HG03432 (cell line): ENCODE results near the gene NOM1.

ENCODE experiments used
- ATAC-seq: cut with Tn5 transposase; IDR thresholded peaks from one replicate; pipeline ENCODE4 v1.9.1; 2021; ENCODE audit warnings: mild to moderate bottlenecking, moderate library complexity; ENCODE audit not compliant: unreplicated experiment

The NOM1 gene

DNA sequence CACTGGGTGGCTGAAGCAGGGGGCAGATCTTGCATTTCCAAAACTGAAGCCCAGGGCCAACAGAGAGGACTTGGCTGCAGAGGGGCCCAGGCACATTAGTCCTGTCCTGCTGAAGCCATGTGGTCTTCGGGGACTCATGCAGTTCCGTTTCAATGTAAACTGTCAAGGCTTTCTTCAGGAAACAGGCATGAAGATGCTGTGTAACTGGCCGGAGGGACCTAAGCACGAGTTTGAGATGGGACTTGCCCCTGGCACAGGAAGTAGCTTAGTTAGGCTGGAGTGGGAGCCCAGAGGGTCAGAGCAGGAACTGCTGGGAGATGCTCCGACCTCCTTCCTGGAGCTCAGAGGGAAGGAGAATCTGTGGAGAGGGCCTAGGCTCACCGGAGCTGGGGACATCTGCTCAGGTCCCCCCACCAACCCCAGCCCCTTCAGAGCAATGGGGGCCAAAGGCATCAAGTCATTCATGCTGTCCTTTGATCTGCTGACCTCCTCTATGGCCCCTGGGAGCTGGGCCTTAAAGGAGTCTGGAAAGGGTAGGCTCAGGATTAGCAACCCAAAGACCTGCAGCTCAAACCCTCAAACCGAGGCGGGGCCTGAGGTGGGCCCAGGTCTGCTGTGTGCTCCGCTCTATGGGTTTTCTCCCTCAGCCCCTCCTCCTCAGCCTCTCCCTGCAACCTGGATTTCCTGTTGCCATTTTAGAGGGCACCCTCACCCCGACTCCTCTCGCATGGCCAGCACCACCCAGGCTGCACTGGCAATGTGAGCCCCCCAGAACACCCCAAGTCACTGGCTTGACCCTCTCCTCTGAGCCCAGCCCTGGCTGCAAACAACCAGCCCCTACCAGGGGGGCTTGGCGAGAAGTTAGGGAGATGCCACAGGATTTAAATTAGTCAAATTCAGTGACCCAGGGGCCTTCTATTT is 65.4 kb downstream of the NOM1 start:
- ATAC-seq = no peak

DNA sequence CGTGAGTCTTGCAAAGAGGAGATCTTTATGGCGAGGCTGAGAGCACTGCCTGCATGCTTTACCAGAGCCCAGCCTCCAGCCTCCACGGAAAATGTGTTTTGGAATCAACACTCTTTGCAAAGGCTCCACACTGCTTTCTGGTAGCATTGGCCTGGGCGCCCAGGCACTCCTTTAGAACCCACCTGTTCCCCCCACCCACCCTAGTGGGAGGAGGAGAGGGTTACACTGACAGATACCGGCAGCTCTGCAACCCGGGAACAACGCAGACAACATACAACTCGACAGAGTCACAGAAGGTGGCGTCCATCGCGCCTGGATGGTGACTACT is 66.5 kb downstream of the NOM1 start:
- ATAC-seq = peak; percentile 9

DNA sequence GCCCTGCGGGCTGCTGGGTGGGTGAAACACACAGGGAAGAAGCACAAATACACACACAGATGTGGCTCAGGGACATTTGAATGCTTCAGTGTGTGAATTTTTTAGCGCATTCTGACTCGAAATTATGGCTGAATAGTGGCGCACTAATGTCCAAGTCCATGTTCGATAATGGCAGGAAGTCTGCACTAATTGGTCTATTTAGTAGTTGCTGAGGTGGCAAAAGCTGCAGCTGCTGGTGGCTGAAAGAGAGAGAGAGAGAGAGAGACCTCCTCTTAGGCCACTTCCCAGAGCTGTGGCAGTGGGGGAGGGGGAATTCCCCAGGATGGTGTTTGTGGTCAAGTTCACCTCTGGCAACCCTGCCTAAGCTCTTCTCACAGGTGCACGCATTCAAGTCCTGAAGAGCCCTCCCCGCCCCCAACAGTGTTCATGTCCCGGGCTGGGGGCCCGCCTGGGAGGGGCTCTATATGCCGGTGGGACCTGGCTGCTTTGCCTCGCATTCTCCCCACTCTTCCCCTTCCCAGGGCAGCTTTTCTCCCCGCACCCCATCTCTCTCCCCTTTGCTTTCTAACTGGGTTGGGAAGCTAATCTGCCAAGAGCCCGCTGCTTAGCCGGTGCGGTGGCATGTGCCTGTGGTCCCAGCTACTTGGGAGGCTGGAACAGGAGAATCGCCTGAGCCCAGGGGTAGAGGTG is 67.0 kb downstream of the NOM1 start:
- peak; percentile 70 for ATAC-seq

DNA sequence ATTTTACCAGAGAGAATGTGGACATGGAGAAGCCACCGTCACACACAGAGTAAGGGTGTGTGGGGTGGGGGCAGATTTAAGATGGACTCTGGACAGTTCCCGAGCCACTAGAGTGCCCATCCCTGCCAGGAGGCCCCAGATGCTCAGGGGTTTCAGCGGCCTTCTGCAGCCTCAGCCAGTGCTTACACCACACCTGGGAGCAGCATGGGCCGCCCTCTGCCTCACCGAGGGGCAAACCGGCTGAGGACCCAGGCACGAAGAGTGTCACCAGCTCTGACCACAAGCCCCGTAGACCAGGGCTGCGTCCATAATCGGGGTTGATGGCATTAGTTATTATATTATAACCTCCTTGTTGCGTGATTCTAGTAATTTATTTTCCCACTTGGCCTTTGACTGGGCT is 67.6 kb downstream of the NOM1 start:
- ATAC-seq = no peak

DNA sequence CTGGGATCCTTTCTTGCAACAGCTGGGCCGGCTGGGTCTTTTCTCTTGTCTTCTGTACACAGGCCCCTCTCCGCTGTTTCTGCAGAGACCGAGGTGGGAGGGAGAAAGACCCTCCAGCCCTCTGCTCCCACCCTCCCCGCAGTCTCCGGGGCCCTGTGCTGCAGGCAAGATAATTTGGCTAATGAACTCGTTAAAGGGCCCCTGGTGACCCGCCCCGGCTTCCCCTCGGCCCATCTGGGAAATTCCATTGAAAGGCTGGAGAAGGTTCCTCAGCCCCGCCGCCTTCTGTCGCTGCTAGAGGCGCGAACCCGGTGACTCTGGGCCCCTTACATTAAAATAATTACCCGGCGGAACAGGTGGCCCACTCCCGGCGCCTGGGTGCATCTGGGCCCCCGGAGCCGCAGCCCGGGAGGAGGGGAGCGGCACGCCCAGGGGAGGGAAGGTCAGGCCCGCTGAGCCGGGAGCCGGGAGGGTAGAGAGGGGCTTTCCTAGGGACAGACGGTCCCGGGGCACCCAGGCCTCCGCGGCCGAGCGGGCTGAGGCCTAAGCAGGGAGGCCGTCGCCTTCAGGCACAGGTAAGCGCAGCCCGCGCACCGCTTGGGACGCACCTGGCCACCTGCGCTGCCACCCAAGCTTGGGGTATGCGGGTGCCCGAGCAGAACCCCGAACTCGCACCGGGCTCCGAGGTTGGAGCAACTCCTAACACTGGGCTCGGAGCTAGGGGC is 68.3 kb downstream of the NOM1 start:
- ATAC-seq = no peak

DNA sequence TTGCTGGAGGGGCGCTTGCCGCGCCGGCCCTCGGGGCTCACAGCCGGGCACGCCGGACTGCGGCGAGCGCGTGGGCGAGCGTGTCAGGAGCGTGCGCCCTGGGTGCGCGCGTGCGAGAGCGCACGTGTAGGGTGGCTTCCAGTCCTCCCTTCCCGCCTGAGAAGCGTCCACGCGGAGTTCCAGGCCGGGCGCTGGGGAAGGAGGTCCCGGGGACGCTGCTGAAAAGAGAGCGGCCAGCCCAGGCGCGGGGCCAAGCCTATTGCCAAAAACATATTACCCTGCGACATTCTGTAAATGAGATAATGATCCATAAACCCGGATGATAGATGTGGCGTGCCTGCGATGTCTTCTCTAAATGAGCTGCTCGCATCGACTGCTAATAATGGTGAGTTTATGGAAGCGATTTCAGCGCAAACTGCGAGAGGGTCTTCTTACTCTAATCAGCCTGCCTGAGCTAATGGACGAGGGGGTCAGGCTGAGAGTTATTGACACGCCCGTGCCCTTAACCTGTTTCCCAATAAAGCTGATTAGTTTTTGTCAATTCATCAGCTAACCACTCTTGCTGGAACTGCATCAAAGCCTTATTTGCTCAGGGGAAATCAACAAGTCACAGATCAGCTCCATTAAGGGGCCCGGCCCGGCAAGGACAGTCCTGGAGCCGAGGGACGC is 69.0 kb downstream of the NOM1 start:
- ATAC-seq = no peak

DNA sequence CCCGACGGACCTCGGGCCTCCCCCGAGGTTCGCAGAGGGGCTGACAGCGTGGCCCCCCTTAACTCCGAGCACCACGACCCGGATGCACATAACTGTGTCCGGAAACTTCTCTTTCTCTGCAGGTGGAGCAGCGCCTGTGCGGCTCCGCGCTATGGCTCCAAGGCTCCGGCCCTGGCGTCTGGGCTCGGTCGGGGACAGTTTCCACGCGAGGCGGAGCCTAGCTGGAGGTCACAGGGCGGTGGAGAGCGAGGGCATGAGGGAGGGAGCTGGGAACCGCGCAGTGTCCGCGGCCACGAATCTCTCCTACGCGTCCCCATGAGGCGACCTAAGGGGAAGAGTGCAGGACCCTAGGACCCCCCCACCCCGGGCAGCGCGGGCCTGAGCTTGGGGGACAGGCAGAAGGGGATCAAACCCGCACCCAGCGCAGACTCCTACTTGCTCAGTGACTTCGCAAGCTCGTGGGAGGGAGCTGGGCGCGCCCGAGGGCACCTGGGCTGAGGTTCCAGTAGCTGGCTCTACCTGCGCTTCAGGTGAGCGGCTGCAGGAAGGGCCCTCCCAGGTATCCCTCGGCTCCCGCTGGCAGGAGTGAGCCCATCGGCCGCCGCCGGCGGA is 69.6 kb downstream of the NOM1 start:
- ATAC-seq = no peak

DNA sequence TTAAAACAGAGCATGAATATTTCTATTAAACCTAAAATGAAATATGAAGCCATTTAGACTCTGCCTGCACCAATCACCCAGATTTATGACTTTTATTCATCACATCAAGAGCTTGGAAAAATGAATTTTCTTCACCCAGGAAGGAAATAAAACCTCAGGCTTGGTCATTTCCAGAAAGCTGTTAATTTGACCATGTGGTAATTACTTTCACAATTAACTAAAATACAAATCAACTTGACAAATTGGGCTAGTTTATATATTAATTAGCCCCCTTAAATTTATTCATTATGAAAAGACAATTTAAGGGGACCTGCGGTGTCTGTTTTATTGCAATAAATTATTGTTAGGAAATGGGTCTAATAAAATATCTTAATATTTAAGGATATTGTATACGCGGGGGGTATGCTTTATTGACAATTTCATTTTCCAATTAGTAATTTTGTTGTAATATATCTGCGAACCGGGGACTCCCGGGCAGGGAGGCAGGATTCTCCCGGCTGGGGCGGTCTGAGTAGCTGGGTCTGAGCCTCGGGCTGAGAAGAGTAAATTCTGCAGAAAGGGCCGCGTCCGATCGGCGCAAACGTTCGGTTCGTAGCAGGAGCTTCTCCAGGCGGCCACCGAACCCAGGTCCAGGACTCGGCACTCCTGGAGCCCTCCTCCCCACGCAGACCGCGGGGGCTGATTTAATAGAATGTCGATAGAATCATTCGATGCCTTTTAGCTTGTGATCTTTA is 70.4 kb downstream of the NOM1 start:
- ATAC-seq = no peak

DNA sequence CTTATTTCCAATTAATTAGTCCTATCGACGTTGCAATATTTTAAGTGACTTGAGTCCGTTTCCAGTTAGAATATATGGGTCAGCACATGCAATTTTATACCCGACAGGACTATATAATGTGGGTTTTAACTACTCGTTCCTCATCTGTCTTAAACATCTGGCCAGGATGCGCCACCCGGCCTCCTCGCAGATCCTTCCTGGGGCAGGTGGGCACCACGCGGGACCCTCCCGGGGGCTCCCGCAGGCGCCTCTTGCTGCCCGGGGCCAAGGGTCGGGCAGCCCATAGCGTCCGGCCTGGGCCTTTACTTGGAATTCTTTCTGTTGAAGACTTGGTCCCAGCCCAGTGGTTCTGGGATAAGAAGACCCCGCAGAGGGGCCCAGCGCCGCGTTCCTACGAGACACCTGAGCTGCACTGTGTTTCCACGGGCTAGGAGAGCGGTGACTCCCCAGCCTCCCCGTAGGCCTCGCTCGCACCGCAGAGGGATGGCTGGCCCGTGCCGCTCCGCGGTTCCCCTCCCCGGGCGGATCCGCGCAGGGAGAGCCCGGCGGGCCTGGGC is 71.1 kb downstream of the NOM1 start:
- ATAC-seq = no peak

DNA sequence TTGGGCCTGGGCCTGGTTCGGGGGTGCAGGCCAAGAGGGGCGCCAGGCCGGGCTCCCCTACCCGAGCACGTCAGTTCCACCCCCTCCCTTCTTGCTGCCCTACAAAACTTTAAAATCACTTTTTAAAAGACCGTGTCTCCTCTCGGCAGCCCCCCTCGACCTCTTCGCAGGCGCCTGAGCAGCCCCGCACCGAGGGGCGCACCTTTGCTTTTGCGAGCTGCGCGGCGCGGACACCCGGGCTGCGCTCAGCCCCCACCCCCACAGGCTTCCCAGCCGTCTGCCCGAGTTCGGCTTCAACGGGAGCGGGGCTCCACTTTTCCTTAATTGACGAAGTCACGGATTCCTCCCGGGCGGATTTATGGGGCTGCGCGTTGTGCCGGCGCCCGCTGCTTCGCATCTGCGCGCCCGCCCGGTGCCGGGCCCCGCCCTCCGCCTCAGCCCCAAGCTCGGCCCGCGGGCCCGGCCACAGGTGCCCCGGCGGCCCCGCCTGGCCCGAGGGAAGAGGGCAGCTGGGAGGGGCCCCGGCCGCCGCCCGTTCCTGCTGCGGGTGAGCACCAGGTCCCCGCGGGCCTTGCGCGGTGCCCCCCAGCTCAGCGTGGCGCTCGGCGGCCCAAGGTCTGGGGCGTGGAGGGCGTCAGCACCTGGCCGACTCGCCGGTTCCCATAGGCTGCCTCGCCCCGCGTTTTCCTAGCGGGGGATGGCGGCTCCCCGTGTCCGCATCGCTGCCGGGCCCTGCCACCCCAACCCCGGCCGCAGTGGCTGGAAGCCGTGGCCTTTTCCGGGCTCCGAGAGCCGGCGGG is 71.8 kb downstream of the NOM1 start:
- ATAC-seq = no peak

DNA sequence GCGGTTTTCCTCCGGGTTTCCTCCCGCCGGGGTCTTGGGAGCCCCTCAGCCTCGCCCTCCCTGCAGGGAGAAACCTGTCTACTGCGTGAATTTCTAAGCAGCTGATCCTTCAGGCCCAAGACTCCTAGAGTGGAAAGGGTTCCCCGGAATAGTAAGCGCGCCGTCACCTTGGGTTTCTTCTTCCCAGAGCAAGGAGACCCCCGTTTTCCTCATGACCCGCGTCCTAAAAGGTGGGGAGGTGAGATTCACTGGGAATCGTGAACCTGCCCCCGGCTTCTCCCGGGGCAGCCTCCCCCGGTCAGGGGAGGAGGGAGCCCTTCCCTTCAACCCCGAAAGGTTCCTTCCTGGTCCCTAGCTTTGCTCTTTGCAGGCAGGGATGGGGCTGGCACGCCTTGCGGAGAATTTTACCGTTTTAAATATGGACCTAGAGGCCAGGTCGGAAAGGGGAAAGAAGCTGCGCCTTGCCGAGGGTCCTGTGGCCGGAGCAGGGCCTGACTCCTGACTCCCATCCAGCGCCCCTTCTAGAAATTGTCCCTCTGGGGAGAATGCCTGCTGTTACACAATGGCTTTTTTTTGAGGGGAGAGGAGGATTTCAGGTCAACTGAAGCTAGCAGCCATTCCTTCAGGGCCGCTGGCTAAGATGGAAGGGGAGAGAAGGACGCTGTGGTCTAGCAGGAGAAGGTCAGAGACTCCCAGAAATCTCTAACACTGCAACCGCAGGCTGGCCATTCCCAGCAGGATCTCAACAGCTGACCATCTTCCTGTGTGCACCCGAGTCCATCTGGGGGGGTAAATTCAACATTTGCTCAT is 72.6 kb downstream of the NOM1 start:
- ATAC-seq = no peak
